DMS153 treated with DMSO at 0.1 percent for 48 hours (cell line): ENCODE data around the gene FAM219A.
A peak's percentile ranks its signal among the peaks of the same experiment; 100 is the strongest.

Source experiments
- DNase-seq: peaks from one replicate; lab custom pipeline; 2025; ENCODE audit not compliant: unreplicated experiment; lab: John Stamatoyannopoulos, UW

FAM219A gene

DNA sequence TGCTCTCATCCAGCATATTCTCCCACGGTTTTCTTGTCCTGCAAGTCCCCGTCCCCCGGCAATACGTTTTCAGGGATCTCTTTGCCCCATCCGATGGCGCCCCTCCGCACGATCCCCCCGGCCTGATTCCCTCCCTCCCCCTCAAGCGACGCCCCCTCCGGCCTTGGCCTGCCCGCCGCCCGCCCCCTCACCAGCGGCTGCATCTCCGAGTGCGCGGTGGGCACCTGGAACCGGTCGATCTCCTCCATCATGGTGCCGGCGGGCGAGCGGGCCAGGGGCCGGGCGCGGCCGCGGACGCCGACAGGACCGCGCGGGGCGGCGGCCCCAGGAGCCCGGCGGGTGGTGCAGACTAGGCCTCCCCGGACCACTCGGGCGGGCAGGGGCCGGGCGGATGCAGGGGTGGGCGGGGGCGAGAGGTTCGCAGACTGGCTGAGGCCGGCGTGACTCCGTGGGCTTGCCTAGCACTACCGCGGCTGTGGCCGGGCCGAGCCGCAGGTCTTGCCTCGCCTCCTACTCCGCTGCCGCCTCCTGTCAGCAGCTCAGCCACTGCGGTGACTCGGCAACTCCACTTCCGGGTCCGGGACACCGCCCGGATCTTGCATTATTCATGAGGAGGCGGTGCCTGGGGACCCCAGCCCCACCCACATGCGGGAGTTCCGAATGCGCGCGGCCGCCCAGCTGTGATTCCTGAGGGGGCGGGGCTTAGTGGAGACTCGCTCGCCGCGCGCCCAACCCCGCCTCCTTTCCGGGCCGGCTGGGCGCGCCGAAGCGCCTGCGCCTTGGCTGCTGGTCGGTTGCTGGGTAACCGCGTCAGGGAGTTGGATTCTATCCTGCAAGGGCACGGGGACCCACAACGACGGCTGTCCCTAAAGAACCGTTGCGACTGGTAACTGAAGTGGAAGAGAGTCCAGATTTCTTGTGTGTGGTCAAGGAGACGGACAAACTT is at the start of gene FAM219A, which contains the start of gene DNAI1:
Gene FAM219A, minus strand, starts transcription at position 558 of the 946 bp plus-strand sequence. Its CDS starts 307 bp downstream, at position 251.
Gene DNAI1, plus strand, starts transcription at position 793 of the 946 bp plus-strand sequence. CDS start 201 bp downstream, outside the sequence.
- DNase-seq = peak; percentile 95

DNA sequence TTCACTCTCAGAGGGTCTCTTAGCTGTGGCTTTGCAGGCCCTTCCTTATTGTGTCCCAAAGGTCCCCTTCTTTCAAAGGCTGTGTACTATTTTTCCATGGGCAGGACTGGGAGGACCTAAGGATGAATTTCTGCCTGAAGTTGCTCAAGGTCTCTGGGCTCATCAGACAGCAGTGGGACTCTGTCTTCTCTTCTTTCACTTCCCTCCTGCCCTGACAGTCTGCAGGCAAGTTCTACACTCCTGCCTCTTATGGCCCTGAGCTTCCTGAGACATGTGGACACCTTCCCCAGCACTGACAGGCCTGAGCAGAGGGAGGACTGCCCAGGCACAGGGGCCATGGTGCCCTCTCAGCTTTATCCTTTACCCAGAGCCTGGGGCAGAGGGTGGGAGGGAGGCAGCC is 49.6 kb upstream of the FAM219A start:
- DNase-seq = no peak

GRCh38 chr9:34507556-34507955 is 49.2 kb upstream of the FAM219A start:
- DNase-seq = no peak

DNA sequence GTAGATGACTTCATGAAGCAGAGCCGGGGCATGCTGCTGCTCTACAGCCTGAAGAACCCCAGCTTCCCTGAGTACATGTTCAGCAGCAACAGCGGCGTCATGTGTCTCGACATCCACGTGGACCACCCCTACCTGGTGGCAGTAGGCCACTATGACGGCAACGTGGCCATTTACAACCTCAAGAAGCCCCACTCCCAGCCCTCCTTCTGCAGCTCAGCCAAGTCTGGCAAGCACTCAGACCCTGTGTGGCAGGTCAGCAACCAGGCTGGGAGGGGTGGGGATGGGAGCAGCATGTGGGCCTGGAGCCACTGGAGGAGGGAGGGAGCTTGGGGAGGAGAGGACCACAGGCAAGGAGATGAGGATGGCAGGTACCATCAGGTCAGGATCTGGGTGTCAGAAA is 48.3 kb upstream of the FAM219A start:
- no peak for DNase-seq

DNA sequence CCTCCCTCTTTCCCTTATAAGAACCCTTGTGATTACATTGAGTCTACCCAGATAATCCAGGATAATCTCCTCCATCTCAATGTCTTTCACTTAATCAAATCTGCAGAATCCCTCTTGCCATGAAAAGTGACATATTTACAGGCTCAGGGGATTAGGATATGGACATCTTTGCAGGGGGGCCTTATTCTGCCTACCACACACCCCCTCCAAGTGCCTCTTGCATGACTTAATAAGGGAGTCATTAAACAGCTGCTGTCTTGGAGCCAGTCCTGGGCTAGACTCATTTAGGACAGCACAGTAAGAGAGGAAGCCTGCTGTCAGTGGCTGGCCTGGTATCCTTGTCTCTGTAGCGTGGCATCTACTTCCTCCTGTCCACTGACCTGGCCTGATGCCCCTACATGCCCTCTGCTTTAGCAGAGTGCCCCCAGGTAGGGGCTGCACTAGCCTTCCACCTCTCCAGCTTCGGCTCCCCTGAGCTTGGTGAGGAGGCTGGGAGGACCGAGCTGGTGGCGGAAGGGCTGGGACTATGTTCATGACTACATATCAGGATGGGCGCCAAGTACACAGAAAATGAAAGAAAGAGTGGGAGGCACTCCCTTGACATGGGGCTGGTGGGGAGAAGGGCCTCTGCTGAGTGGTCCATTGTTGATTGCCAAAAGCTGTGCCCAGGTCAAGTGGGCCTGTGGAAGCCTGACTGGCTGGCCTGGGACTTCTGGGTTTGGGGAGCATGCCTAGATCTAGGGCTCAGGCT is 47.2 kb upstream of the FAM219A start:
- no peak for DNase-seq

DNA sequence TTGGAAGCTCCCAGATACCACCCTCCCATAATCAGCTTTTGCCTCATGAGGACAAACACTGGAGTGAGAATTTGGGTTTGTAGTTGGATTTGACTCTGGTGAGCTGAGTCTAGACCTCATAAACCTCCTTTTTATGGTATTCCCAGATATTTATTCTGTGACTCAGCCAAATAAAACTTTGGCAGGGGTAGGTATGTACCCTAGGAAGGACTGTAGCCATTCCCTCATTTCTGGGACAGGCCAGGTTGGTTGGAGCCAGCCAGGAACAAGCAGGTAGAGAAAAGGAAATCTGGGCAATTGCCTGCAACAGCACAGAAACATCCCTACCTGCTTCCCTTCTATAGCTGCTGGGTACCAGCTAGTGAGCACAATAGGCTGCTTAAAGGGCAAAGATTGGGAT is 45.0 kb upstream of the FAM219A start:
- no peak for DNase-seq

GRCh38 chr9:34502891-34503290 is 44.5 kb upstream of the FAM219A start:
- no peak for DNase-seq

DNA sequence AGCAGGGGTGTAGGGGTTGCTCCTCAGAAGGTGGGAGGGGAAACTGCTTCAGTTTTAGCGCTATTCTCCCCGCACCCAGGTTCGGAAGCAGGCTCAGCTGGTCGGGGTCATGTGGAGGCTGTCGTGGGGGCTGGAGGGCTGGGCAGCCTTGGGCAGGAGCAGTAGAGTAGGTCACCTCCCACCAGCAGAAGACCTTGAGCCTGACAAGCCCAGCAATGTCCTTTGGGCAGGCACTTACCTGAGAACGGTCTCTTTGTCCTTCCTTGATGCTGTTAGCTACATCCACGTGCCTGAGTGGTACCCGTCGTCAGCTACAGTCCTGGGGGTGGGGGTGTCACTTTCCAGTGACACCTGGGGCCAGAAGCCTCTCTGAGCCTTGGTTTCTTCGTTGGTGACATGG is 44.1 kb upstream of the FAM219A start:
- no peak for DNase-seq

GRCh38 chr9:34501889-34502425 is 43.6 kb upstream of the FAM219A start:
- DNase-seq = no peak

DNA sequence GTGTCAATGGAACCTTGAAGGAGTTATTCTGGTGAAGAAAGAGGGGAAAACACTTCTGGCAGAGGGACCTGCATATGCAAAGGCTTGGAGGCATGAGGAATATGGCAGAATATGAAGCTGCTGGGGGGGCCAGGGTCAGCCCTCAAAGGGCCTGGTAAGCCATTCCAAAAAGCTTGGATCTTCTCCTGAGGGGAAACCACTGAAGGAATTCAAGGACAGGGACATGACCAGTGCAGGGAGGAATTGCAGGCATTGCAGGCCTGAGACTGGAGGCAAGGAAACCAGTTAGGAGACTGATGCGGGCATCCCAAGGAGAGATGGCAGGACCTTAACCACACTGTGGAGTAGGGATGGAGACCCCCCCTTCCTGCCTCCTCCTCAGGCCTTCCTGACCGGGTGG is 43.0 kb upstream of the FAM219A start:
- no peak for DNase-seq

DNA sequence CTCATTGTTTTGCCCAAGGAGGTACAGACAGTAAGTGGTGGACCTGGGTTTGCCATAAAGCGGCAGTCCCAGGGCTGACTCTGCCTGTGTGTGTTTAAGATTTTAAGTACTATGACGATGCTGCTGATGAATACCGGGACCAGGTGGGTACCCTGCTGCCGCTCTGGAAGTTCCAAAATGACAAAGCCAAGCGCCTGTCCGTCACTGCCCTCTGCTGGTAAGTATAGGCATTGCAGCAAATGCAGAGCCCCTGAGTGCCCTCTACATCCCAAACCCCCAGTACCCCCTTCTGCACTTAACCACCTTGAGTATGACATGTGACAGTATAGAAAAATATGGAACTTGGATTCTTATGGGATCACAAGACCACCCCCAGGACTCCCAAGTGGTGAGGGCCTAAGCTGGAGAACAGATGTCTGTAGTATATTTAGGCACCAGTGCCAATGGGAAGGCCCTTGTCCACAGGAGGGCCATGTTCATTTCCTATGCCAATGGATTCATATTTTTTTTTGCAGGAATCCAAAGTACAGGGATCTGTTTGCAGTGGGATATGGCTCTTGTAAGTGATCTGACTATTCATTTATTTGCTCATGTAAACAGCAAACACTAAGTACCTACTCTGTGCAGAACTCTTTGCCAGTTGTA is 42.4 kb upstream of the FAM219A start:
- peak; percentile 46 for DNase-seq

DNA sequence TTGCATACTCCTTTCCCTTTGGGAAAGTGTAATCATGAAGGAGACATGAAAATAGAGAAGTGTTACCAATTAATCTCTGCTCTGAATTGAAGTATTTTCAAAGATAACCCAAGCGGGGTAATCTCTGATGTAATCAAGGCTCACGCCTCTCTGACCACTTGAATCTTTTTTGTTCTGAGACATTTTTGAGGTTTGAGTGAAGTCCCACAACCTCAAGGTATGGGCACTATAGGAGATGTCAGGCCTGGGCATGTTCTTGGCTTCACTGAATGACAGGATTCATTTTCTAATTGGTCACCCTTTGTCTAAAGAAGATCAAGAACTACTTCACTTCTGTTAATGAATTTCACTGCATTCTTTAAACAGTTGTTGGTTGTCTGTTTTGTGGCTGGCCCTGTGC is 40.7 kb upstream of the FAM219A start:
- no peak for DNase-seq

- DNase-seq = no peak
Observed at GRCh38 chr9:34498553-34498952, 40.2 kb upstream of the FAM219A start.

GRCh38 chr9:34496149-34496712 is 37.9 kb upstream of the FAM219A start:
- DNase-seq = no peak

DNA sequence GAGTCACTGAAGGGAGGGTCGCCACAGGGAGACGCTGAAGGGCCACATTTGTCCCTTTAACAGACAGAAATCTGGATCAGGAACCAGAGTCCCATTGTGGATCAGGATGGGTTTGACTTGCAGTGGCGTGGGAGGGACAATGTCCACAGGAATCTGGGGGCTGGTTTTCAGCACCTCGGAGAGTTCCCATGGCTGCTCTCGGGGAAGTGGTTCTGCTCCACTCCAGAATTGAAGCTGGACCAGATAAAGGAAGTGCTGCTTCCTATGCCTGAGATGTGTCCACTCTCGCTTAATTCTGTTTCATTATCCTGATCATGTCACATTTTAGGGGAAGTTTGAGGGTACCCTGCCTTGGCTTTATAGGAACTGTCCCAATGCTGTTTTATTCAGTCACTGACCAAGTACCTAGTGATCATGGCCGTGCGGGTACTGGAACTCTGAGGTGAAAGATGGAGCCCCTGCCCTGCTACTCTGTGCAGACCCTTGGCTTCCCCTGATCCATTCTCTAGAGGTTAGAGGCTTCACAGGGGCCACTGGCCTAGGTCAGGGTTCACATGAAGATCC is 35.7 kb upstream of the FAM219A start:
- no peak for DNase-seq

DNA sequence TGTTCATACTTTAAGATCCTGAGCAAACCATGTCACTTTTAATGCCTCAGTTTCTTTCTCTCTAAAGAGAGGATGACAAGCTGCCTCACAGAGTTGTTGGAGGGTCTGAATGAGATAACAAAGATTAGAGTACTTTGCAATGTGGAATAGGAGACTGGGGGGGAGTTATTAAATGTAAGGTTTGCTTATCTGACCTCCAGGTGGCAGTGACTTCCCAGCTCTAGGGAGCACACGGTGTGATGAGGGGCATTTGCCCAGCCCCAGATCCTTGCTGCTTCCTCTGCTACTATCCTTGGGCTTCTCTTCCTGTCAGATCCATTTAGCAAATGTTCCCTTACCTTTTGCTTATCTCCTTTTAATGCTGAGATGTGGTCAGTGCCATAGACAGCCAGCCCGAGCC is 33.7 kb upstream of the FAM219A start:
- no peak for DNase-seq

GRCh38 chr9:34491596-34491995 is 33.2 kb upstream of the FAM219A start:
- DNase-seq = no peak

DNA sequence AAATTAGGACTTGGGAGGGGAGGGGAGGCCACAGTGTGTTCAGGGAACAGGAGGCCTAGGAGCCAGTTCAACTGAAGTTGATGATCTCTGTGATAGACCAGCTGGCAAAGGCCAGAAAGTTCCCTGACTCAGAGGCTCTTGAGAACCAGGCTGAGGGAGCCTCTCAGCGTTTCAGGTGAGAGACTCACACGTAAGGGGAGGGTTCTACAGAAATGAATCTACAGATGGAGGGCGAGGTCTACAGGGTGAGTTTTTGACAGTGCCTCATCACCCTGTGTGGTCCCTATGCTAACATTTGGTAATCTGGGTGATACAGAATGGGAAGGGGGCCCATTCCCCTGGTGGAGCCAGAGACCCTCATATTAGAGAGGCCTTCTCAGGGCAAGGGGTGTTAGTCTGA is 32.4 kb upstream of the FAM219A start:
- DNase-seq = no peak

- no peak for DNase-seq
Observed at GRCh38 chr9:34490360-34490759, 32.0 kb upstream of the FAM219A start.

GRCh38 chr9:34486572-34486971 is 28.2 kb upstream of the FAM219A start:
- DNase-seq = no peak

DNA sequence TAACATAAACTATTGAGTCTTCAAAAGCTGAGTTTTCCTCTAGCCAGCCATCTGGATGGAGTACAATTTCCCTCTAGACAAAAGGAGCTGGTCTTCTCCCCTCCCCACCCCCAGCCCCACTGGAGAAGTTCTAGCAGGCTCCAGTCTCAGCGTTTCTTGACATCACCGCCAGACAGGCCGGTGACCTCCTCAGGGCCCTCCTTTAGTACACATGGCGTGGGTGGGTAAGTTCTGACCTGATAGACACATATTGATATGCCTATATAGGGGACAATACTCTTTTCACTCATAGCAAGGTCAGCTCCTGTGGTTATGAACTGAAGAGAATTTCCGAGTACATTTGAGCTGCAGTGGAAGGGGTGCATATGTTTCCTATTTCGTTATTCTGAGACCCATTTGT is 27.5 kb upstream of the FAM219A start:
- no peak for DNase-seq
